Stimulated activated CD4-positive, alpha-beta T cell treated with anti-CD3 and anti-CD28 coated beads, Interleukin-2, amount 100 ng/mL, for 48 hours (primary cell): Measurements from ENCODE around the gene CEND1.

Source experiments
- DNase-seq, 2 donors: peaks; one replicate each; pipeline ENCODE4 v3.0.0-alpha.2; 2020

The CEND1 gene

GRCh38 chr11:789943-790342, at the start of gene CEND1:
Gene CEND1 (minus strand): TSS chr11:790090. CDS start chr11:788576, 1,514 bp downstream.
- peak in 1 of 2 donors; percentile 65 for DNase-seq

GRCh38 chr11:839280-839623, 49.4 kb upstream of the CEND1 start:
- DNase-seq = no peak

- no peak for DNase-seq
Observed at GRCh38 chr11:838441-839279, 48.8 kb upstream of the CEND1 start.

GRCh38 chr11:837990-838307, 48.1 kb upstream of the CEND1 start:
- no peak for DNase-seq

GRCh38 chr11:837189-837989, 47.5 kb upstream of the CEND1 start:
- no peak for DNase-seq

- no peak for DNase-seq
Observed at GRCh38 chr11:836700-837099, 46.8 kb upstream of the CEND1 start.

GRCh38 chr11:836274-836673, 46.4 kb upstream of the CEND1 start:
- DNase-seq = no peak

GRCh38 chr11:834371-835316, 44.8 kb upstream of the CEND1 start:
- DNase-seq = no peak

GRCh38 chr11:833849-834311, 44.0 kb upstream of the CEND1 start:
- no peak for DNase-seq

GRCh38 chr11:833114-833791, 43.4 kb upstream of the CEND1 start:
- DNase-seq = no peak

- DNase-seq = no peak
Observed at GRCh38 chr11:832529-833113, 42.7 kb upstream of the CEND1 start, which contains the start of gene CD151. Gene CD151 (plus strand): TSS chr11:832952. CDS start chr11:836070, 3,118 bp downstream.

- no peak for DNase-seq
Observed at GRCh38 chr11:831961-832528, 42.2 kb upstream of the CEND1 start.

- no peak for DNase-seq
Observed at GRCh38 chr11:831118-831864, 41.4 kb upstream of the CEND1 start.

GRCh38 chr11:830295-831117, 40.6 kb upstream of the CEND1 start:
- peak in 1 of 2 donors; percentile 48 for DNase-seq

GRCh38 chr11:829847-830294, 40.0 kb upstream of the CEND1 start:
- DNase-seq = no peak

GRCh38 chr11:829176-829846, 39.4 kb upstream of the CEND1 start:
- DNase-seq = no peak

- no peak for DNase-seq
Observed at GRCh38 chr11:828506-829175, 38.8 kb upstream of the CEND1 start.

GRCh38 chr11:827897-828192, 38.0 kb upstream of the CEND1 start, which contains the start of gene CRACR2B:
Gene CRACR2B (plus strand): TSS chr11:827919. CDS start chr11:828608, 689 bp downstream.
- no peak for DNase-seq
